GM12865 (cell line): ENCODE results near the gene SLC25A53.

Experiments
- DNase-seq: peaks from one replicate; pipeline ENCODE4 v3.0.0; 2010; ENCODE audit warnings: low read depth
- H3K4me3 ChIP-seq: 2 replicates; pipeline ENCODE4 v1.5.1; 2011; ENCODE audit warnings: mild to moderate bottlenecking, low read depth, low read length, control low read depth
- CTCF ChIP-seq: IDR thresholded peaks from 2 replicates; pipeline ENCODE4 v1.5.1; 2011; ENCODE audit warnings: low read length, control low read depth, low read depth, inconsistent platforms; ENCODE audit not compliant: insufficient read depth; ENCODE audit errors: missing control alignments

The SLC25A53 gene

GRCh38 chrX:104134583-104135261, 22.1 kb downstream of the SLC25A53 start:
- no peak overlapping the region for H3K4me3 ChIP-seq
- no peak for TF ChIP-seq CTCF
- DNase-seq, result no peak

GRCh38 chrX:104130808-104131207, 26.0 kb downstream of the SLC25A53 start:
- no peak for TF ChIP-seq CTCF
- no peak overlapping the region for H3K4me3 ChIP-seq
- no peak for DNase-seq

- H3K4me3 ChIP-seq, result no peak overlapping the region
- no peak for DNase-seq
- no peak for TF ChIP-seq CTCF
Measured at GRCh38 chrX:104126856-104127255, 30.0 kb downstream of the SLC25A53 start.

GRCh38 chrX:104122829-104123228, 34.0 kb downstream of the SLC25A53 start:
- no peak for TF ChIP-seq CTCF
- DNase-seq, result peak; percentile 14
- no peak overlapping the region for H3K4me3 ChIP-seq

GRCh38 chrX:104118765-104119164, 38.0 kb downstream of the SLC25A53 start:
- TF ChIP-seq CTCF, result no peak
- no peak overlapping the region for H3K4me3 ChIP-seq
- peak; percentile 14 for DNase-seq

- H3K4me3 ChIP-seq, result no peak overlapping the region
- no peak for DNase-seq
- TF ChIP-seq CTCF, result no peak
Measured at GRCh38 chrX:104117759-104118158, 39.0 kb downstream of the SLC25A53 start.
